ENCODE data around the gene TNPO3.

- no peak for TF ChIP-seq CTCF (IDR thresholded peaks at IDR 0.05)
- TF ChIP-seq EP300 (IDR thresholded peaks at IDR 0.05; ENCODE audit: low read depth): no peak
- no peak for TF ChIP-seq POLR2A (IDR thresholded peaks at IDR 0.05)
- TF ChIP-seq POLR2AphosphoS5 (IDR thresholded peaks at IDR 0.05): no peak
Observed at GRCh38 chr7:128918016-128918665, 136.8 kb downstream of the TNPO3 start.
